Choroid plexus epithelial cell (primary cell): Measurements from ENCODE around the gene PPARG.
A peak's percentile ranks its signal among the peaks of the same experiment; 100 is the strongest.

Source experiments
- DNase-seq: peaks from one replicate; pipeline ENCODE4 v3.0.0-alpha.2; 2010; ENCODE audit warnings: low read depth
- H3K4me3 ChIP-seq: 2 replicates; pipeline ENCODE4 v1.5.1; 2011; ENCODE audit warnings: low read depth, mild to moderate bottlenecking, control low read depth, low read length, moderate library complexity
- TF ChIP-seq, protein P1 (sequence below): conservative IDR thresholded peaks from 2 replicates; pipeline ENCODE4 v1.5.1; 2011; ENCODE audit warnings: low read depth, mild to moderate bottlenecking, control low read depth, inconsistent platforms, low read length, moderate library complexity

The PPARG gene

DNA sequence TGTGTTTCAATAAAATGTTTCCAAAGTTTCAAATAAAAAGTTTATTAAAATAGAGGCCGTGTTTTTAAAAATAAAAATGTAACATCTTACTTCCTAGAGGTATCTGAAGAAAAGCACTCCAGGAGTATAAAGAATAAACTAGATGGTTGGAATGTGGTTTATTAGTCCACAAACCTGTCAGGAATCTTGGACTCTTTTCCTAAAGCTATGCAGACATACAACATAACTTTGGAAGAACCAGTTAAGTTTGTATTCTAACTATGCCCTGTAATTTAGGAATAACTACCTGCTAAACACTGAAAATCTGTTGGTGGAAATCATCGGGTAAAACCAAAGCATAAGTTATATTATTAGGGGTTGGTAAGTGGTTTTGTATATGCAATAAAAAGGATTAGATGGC is 51.6 kb downstream of the PPARG start:
- DNase-seq, result no peak
- TF ChIP-seq, protein P1, sequence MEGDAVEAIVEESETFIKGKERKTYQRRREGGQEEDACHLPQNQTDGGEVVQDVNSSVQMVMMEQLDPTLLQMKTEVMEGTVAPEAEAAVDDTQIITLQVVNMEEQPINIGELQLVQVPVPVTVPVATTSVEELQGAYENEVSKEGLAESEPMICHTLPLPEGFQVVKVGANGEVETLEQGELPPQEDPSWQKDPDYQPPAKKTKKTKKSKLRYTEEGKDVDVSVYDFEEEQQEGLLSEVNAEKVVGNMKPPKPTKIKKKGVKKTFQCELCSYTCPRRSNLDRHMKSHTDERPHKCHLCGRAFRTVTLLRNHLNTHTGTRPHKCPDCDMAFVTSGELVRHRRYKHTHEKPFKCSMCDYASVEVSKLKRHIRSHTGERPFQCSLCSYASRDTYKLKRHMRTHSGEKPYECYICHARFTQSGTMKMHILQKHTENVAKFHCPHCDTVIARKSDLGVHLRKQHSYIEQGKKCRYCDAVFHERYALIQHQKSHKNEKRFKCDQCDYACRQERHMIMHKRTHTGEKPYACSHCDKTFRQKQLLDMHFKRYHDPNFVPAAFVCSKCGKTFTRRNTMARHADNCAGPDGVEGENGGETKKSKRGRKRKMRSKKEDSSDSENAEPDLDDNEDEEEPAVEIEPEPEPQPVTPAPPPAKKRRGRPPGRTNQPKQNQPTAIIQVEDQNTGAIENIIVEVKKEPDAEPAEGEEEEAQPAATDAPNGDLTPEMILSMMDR, result no peak
- H3K4me3 ChIP-seq, result no peak overlapping the region

DNA sequence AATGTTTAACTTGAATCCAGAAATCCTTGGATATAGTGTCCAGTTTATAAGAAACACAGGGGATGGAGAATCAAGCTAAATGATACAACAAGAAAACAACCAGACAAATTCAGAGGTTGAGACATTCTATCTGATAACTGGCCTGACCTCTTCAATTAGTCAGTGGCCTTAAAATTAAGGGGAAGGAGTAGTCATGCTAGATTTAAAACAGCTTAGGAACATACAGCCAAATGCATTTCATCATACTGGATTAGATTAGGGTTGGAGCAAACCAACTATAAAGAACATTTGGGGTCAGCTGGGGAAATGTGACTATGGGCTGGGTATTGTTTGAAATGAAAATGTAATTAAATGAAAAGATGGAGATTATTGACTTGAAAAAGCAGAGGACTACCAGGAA is 53.3 kb downstream of the PPARG start:
- no peak for DNase-seq

DNA sequence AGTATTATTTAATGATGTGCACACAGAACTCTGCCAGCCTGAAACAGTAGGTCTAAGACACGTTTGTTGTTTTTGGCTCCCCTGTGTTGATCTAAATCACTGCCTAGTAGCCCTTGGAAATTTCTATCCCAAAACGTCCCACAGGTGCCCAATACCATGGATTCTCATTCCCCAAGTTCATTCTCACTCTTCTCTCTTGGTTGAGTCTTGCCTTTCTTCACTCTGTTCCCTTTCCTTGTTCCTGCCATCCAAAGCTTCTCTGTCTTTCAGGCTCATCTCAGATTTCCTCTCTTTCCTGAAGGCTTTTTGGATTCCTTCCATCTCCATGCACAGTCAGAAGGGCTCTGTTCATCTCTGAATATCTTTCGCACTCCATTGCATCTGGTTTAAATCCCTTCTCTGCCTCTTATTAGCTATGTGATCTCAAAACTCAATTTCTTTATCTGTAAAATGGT is 54.2 kb downstream of the PPARG start:
- no peak overlapping the region for H3K4me3 ChIP-seq
- TF ChIP-seq, protein P1, result no peak
- DNase-seq, result peak; percentile 26

More for the DNA sequence above, 53.3 kb downstream of the PPARG start:
- H3K4me3 ChIP-seq, result no peak overlapping the region
- TF ChIP-seq, protein P1, result no peak

DNA sequence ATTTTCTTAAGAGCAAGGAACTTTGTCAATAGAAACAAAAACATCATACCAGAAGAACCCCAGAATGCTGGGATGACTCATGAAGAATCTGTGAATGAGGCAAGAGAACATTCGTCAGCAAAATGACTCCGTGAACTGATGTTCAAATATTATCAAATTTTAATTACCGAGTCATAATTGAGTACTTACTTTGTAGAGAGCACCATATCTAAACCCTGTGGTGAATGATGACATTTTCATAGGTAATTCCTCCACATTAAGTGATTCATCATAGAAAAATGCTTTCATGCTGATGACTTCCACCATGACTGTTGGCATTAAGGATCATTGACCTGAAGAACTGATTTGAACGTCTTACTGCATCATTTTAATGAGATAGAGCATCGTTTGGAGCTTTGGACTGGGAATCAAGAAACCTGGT is 56.3 kb downstream of the PPARG start:
- H3K4me3 ChIP-seq, result no peak overlapping the region
- DNase-seq, result peak; percentile 90
- TF ChIP-seq, protein P1, result no peak

DNA sequence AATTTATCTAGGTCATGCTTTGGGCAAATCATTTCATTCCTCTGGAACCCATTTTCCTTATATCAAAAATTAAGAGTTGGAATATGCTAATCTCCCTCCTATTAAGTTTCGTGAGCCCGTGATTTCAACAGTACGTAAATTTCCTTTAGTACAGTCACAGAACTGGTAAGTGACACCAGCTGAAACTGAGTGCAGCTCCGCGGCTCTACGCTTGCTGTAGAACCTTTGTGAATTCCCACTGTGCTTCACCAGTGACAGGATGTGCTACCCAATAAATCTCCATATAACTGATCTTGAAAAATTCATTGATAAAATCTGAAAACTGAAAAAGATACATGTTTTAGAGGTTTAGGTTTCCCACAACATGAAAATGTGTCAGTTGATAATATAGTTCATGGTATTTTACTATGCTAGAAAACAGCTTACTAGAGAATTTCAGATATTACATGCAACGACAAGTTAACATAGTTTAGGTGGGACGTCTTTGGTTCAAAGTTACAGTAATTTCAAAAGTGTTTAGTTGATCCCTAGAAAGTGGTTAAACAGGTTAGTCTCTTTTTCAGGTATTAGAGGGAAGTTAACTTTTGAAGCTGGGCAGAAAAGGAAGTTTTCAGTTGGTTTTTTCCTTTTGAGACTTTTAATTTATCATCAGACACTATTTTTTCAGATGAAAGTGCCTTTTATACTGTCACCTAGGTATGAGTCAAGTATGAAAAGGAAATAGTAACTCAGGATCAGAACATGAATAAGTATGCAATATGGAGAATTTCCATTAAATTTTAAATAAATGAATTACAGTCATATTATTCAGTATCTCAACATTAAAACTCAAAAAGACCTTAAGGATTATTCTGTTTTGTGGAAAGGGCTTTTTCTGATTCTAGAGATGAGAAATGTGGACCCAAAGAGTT is 57.0 kb downstream of the PPARG start:
- TF ChIP-seq, protein P1, result no peak
- H3K4me3 ChIP-seq, result no peak overlapping the region

DNA sequence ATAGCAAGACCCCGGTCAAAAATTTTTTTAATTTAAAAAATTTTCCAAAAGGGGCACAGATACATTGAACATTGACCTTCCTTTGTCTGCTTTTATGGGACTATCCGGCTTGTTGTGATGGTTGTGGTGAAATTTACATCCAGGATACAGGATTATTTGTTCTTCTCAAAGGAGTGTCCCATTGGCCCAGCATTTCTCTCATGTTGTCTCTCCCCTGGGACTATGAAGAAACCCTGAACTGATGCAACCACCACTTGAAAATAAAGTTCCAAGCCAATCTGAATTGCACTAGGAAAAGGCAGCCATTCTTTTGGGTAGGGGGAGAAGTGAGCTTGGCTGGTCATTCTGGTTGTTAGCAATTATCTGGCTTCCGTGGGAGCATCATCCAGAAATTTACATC is 58.4 kb downstream of the PPARG start:
- TF ChIP-seq, protein P1, result no peak
- no peak overlapping the region for H3K4me3 ChIP-seq
- DNase-seq, result peak; percentile 29

More for the DNA sequence above, 57.0 kb downstream of the PPARG start:
- DNase-seq, result no peak
